Iris pigment epithelial cell (primary cell): ENCODE data around the gene SMIM31.

Experiments used
- DNase-seq: peaks from one replicate; pipeline ENCODE4 v3.0.0-alpha.2; 2011; ENCODE audit warnings: low read depth

The SMIM31 gene

GRCh38 chr4:164753873-164754488 lies at the start of gene SMIM31:
Gene SMIM31, plus strand, starts transcription at chr4:164754131. Its CDS starts 16,313 bp downstream, at chr4:164770444.
- no peak for DNase-seq

- no peak for DNase-seq
Observed at GRCh38 chr4:164706675-164707074, 47.3 kb upstream of the SMIM31 start.

- no peak for DNase-seq
Observed at GRCh38 chr4:164716901-164717300, 37.0 kb upstream of the SMIM31 start.

GRCh38 chr4:164718827-164719226 lies 35.1 kb upstream of the SMIM31 start:
- no peak for DNase-seq

GRCh38 chr4:164725066-164725465 lies 28.9 kb upstream of the SMIM31 start:
- no peak for DNase-seq

GRCh38 chr4:164730705-164731393 lies 23.1 kb upstream of the SMIM31 start:
- DNase-seq: no peak

- peak; percentile 40 for DNase-seq
Observed at GRCh38 chr4:164731827-164732474, 22.0 kb upstream of the SMIM31 start.

GRCh38 chr4:164734484-164734883 lies 19.4 kb upstream of the SMIM31 start:
- DNase-seq: no peak

- DNase-seq: peak; percentile 25
Observed at GRCh38 chr4:164748375-164748774, 5.6 kb upstream of the SMIM31 start.

- DNase-seq: no peak
Observed at GRCh38 chr4:164755432-164755831, 1.5 kb downstream of the SMIM31 start.

- DNase-seq: no peak
Observed at GRCh38 chr4:164756686-164757085, 2.8 kb downstream of the SMIM31 start.

- DNase-seq: no peak
Observed at GRCh38 chr4:164761241-164761640, 7.3 kb downstream of the SMIM31 start.

GRCh38 chr4:164761746-164762275 lies 7.9 kb downstream of the SMIM31 start:
- no peak for DNase-seq

- no peak for DNase-seq
Observed at GRCh38 chr4:164765096-164765495, 11.2 kb downstream of the SMIM31 start.

- DNase-seq: no peak
Observed at GRCh38 chr4:164765833-164766232, 11.9 kb downstream of the SMIM31 start.

GRCh38 chr4:164768516-164768915 lies 14.6 kb downstream of the SMIM31 start:
- DNase-seq: peak; percentile 12

- DNase-seq: no peak
Observed at GRCh38 chr4:164770010-164770724, 16.2 kb downstream of the SMIM31 start.

- DNase-seq: no peak
Observed at GRCh38 chr4:164771088-164771487, 17.2 kb downstream of the SMIM31 start.

GRCh38 chr4:164772076-164772475 lies 18.1 kb downstream of the SMIM31 start:
- no peak for DNase-seq

GRCh38 chr4:164779080-164779479 lies 25.1 kb downstream of the SMIM31 start:
- no peak for DNase-seq

GRCh38 chr4:164779811-164780216 lies 25.9 kb downstream of the SMIM31 start:
- DNase-seq: peak; percentile 54

- DNase-seq: no peak
Observed at GRCh38 chr4:164780839-164781238, 26.9 kb downstream of the SMIM31 start.
